ENCODE data around the gene RFTN1. TPM values are rescaled to one million over a fixed set of nuclear protein-coding genes. Genes with fewer than 3 reads are reported as not detected.

The RFTN1 gene
- total and polyA plus RNA-seq, 2 of the 8 experiments (the other 6 are each of a cell fraction or from before 2014, with no cell fraction given) = 4.6 to 6.7 TPM

DNA sequence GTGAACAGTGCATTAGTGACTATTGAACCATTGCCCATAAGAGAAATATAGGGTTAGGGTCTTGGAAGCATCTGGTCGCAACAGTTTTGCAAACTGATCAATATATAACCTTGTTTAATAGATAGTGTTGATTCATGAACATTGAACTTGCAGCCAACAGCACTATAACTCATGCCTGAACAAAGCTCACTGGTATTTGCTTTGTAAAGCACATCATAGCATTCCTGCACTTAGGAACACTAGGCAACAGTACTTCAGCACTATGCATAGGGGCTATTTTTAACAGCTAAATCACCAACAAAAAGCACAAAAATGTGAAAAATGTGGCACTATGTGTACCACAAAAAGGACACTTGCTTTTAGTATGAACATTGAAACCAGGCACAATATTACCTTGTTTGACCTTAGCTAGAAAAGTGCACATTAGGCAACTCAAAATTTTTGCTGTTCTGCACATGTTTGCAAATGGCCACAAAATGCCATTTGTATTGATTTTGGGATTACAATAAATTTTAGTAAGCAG lies 180.5 kb downstream of the RFTN1 start (continued):
- no peak for TF ChIP-seq SUZ12 (IDR thresholded peaks at IDR 0.05; ENCODE audit: low read length)
- no peak for TF ChIP-seq HDAC2 (IDR thresholded peaks at IDR 0.05; ENCODE audit: borderline replicate concordance in 1 of 2, low read depth in 2 of 2, low read length in 2 of 2)
- TF ChIP-seq SIRT6 (IDR thresholded peaks at IDR 0.05; ENCODE audit: low read length) = no peak
- no peak for TF ChIP-seq CBX8 (IDR thresholded peaks at IDR 0.05; ENCODE audit: borderline replicate concordance, low read depth, low read length)
- no peak for TF ChIP-seq BACH1 (IDR thresholded peaks at IDR 0.05; ENCODE audit: low read length)
- TF ChIP-seq GTF2F1 (IDR thresholded peaks at IDR 0.05; ENCODE audit: borderline replicate concordance, low read depth, low read length) = no peak
- no peak for TF ChIP-seq CREB1 (IDR thresholded peaks at IDR 0.05)
- TF ChIP-seq CHD1 (IDR thresholded peaks at IDR 0.05; ENCODE audit: low read depth, low read length) = no peak
- no peak for TF ChIP-seq TAF7 (optimal IDR thresholded peaks at IDR 0.05; ENCODE audit: borderline replicate concordance, low read depth, low read length)

Measured in H1 (cell line).